Bronchus fibroblast of lung (primary cell): ENCODE results near the gene SCP2D1. TPM values are rescaled to one million over a fixed set of nuclear protein-coding genes. Genes with fewer than 3 reads are reported as not detected.

Source experiments
- total RNA-seq: library from RNA; depleted of rRNA; stranded (reverse); fragments of >200 nt; gene quantifications from 2 replicates; pipeline ENCODE4 v1.2.3, GENCODE V29; 2015

Gene SCP2D1
- not detected in 2 replicates for total RNA-seq

GRCh38 chr20:18813483-18813882 is at the start of gene SCP2D1:
Gene SCP2D1 (plus strand): TSS chr20:18813783. CDS start chr20:18813816, 33 bp downstream.

Other genes starting within 250 kb of the SCP2D1 start
- 129 and 157 TPM in 2 replicates for gene SMIM26, start 246.4 kb upstream of the SCP2D1 start, total RNA-seq
- 127 and 139 TPM in 2 replicates for gene DTD1, start 225.7 kb upstream of the SCP2D1 start, total RNA-seq